ENCODE results near the gene NVL. TPM values are rescaled to one million over a fixed set of nuclear protein-coding genes. Genes with fewer than 3 reads are reported as not detected.

NVL gene
- total RNA-seq, 1 donor from 2014 or later: 36.9 TPM

DNA sequence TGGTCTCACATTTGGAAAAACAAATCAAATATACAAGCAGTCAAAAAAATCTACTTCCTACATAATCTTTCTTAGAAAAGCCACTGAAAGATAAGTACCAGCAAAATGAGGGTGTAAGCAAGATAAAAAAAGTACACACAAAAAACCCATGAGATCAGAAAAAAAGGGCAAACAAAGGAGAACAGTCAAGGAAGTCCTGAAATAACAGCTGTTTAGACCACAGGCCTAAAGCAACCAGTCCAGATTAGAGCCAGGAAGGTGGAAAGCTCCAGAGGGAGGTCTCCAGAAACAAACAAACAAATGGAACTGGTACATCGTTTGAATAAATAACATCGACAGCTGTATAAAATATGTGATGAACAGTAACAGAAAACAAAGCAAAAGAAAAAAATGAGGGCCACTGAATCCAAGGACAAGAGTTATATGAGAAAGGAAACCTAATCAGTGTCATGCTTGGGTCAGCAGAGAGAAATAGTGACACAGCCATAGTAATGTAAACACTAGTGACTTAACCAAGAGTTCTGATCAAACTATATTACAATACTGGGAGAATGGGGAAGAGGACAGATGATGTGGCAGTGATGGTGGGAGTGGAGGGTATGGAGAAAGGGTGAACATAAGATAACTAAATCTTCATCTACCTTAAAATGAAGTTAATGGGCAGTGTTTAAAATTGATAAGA is 67.5 kb downstream of the NVL start:
- Mint-ChIP-seq H3K4me1 (ENCODE audit: low read depth, unreplicated experiment) (no peaks in the 10 kb centered on the region), H3K36me3 (ENCODE audit: unreplicated experiment) (no peaks in the 10 kb centered on the region), H3K9me3 (ENCODE audit: unreplicated experiment) (peaks cover 2% of the 10 kb centered on the region), H3K27me3 (ENCODE audit: unreplicated experiment) (no peaks in the 10 kb centered on the region), H3K4me3 (ENCODE audit: unreplicated experiment) (no peak overlapping the region), H3K27ac (ENCODE audit: unreplicated experiment) (no peak overlapping the region)
- TF ChIP-seq, protein P1, sequence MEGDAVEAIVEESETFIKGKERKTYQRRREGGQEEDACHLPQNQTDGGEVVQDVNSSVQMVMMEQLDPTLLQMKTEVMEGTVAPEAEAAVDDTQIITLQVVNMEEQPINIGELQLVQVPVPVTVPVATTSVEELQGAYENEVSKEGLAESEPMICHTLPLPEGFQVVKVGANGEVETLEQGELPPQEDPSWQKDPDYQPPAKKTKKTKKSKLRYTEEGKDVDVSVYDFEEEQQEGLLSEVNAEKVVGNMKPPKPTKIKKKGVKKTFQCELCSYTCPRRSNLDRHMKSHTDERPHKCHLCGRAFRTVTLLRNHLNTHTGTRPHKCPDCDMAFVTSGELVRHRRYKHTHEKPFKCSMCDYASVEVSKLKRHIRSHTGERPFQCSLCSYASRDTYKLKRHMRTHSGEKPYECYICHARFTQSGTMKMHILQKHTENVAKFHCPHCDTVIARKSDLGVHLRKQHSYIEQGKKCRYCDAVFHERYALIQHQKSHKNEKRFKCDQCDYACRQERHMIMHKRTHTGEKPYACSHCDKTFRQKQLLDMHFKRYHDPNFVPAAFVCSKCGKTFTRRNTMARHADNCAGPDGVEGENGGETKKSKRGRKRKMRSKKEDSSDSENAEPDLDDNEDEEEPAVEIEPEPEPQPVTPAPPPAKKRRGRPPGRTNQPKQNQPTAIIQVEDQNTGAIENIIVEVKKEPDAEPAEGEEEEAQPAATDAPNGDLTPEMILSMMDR (IDR thresholded peaks at IDR 0.05; ENCODE audit: partially characterized antibody, unreplicated experiment): no peak
- DNase-seq: no peak

DNA sequence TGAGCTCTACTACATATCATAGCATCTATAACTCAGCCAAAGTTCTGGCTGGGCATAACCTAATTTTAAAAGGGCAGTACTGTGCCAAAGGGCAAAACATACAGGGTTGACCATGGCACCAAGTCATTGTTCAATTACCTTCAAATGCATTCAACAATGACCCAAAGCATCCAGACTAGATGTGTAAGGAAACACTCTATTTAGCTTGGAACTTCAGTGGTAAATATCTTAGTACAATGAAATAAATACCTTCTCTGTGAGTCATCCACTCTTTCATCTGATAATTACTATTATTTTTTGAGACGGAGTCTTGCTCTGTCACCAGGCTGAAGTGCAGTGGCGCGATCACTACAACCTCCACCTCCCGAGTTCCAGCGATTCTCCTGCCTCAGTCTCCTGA is 70.0 kb downstream of the NVL start:
- Mint-ChIP-seq H3K4me3 (ENCODE audit: unreplicated experiment) (no peak overlapping the region), H3K4me1 (ENCODE audit: low read depth, unreplicated experiment) (no peaks in the 10 kb centered on the region), H3K27ac (ENCODE audit: unreplicated experiment) (no peak overlapping the region), H3K9me3 (ENCODE audit: unreplicated experiment) (peaks cover 2% of the 10 kb centered on the region), H3K27me3 (ENCODE audit: unreplicated experiment) (no peaks in the 10 kb centered on the region), H3K36me3 (ENCODE audit: unreplicated experiment) (no peaks in the 10 kb centered on the region)
- TF ChIP-seq, protein P1 (IDR thresholded peaks at IDR 0.05; ENCODE audit: partially characterized antibody, unreplicated experiment): no peak
- no peak for DNase-seq

DNA sequence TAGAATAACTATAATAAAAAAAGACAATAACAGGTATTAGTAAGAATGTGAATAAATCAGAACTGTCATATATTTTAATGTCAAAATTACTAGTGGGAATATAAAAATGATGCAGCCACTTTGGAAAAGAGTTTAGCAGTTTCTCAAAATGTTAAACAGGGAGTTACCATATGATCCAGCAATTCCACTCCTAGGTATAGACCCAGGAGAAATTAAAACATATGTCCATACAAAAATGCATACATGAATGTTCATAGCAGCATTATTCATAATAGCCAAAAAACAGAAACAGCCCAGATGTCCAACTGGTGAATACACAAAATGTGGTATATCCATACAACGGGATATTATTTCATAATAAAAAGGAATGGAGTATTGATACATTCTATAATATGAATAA is 71.6 kb downstream of the NVL start:
- no peaks in the 10 kb centered on the region for H3K27me3 Mint-ChIP-seq (ENCODE audit: unreplicated experiment)
- H3K36me3 Mint-ChIP-seq (ENCODE audit: unreplicated experiment): no peaks in the 10 kb centered on the region
- no peaks in the 10 kb centered on the region for H3K4me1 Mint-ChIP-seq (ENCODE audit: low read depth, unreplicated experiment)
- H3K9me3 Mint-ChIP-seq (ENCODE audit: unreplicated experiment): peaks cover 2% of the 10 kb centered on the region
- no peak overlapping the region for H3K4me3 Mint-ChIP-seq (ENCODE audit: unreplicated experiment)
- H3K27ac Mint-ChIP-seq (ENCODE audit: unreplicated experiment): no peak overlapping the region
- TF ChIP-seq, protein P1 (IDR thresholded peaks at IDR 0.05; ENCODE audit: partially characterized antibody, unreplicated experiment): no peak
- no peak for DNase-seq

DNA sequence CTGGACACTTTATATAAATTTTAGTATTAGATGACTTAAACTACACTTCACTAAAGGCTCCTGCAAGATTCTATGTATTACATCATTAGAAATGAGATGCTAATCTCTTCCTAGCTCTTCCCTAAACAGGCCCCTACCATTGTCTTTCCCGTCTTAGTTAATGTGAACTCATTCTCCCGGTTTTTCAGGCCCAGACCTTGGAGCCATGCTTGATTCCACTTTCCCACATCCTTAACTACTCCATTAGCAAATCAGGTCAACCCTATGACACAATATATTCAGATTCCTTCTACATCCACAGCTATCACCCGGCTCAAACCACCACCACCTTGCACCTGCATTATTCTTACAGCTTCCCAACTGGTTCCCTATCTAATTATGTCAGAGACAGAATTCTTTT is 73.3 kb downstream of the NVL start:
- H3K4me1 Mint-ChIP-seq (ENCODE audit: low read depth, unreplicated experiment): no peaks in the 10 kb centered on the region
- no peak overlapping the region for H3K27ac Mint-ChIP-seq (ENCODE audit: unreplicated experiment)
- H3K9me3 Mint-ChIP-seq (ENCODE audit: unreplicated experiment): peaks cover 2% of the 10 kb centered on the region
- H3K4me3 Mint-ChIP-seq (ENCODE audit: unreplicated experiment): no peak overlapping the region
- TF ChIP-seq, protein P1 (IDR thresholded peaks at IDR 0.05; ENCODE audit: partially characterized antibody, unreplicated experiment): no peak
- H3K27me3 Mint-ChIP-seq (ENCODE audit: unreplicated experiment): no peaks in the 10 kb centered on the region
- DNase-seq: no peak
- no peaks in the 10 kb centered on the region for H3K36me3 Mint-ChIP-seq (ENCODE audit: unreplicated experiment)

DNA sequence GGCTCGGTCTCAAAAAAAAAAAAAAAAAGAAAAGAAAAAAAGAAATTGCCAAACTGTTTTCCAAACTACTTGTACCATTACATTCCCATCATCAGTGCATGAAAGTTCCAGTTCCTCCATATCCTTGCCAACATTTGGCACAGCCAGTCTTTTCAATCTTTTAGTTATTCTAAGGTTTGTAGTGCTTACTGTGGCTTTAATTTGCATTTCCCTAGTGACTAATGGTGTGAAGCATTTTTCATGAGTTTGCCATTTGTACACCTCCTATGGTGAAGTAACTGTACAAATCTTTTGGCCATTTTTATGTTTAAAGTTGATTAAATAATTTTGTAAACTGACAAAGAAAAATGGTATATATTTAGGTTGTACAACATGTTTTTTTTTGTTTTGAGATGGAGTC is 76.3 kb downstream of the NVL start:
- Mint-ChIP-seq H3K4me3 (ENCODE audit: unreplicated experiment) (no peak overlapping the region), H3K36me3 (ENCODE audit: unreplicated experiment) (no peaks in the 10 kb centered on the region), H3K27me3 (ENCODE audit: unreplicated experiment) (no peaks in the 10 kb centered on the region), H3K9me3 (ENCODE audit: unreplicated experiment) (no peaks in the 10 kb centered on the region), H3K27ac (ENCODE audit: unreplicated experiment) (no peak overlapping the region), H3K4me1 (ENCODE audit: low read depth, unreplicated experiment) (no peaks in the 10 kb centered on the region)
- TF ChIP-seq, protein P1 (IDR thresholded peaks at IDR 0.05; ENCODE audit: partially characterized antibody, unreplicated experiment): no peak
- no peak for DNase-seq
